ENCODE data around the gene DIABLO. TPM values are rescaled to one million over a fixed set of nuclear protein-coding genes. Genes with fewer than 3 reads are reported as not detected.
"Not testable (repeated sequence)": the region's sequence is repeated elsewhere in the genome, so short reads cannot be mapped to it uniquely, and the experiment has no call there.

The DIABLO gene
- polyA plus RNA-seq, 2 of the 4 experiments (the other 2 are of a cell fraction) = 74.9 to 104 TPM

- H3K4me3 ChIP-seq; POLR2A ChIA-PET; H3K4me1 ChIP-seq; DNase-seq (ENCODE audit: low read depth in 1 of 2, low spot score in 1 of 2); H3K4me2 ChIP-seq; H3K27ac ChIP-seq; H3K9me3 ChIP-seq; ATAC-seq; FAIRE-seq: not testable (repeated sequence)
- WGBS (ENCODE audit: missing lambda C conversion rate) = 91% methylated on average over 4 of the region's 4 CpGs
- CTCF ChIA-PET = interaction anchor here (1.4 kb wide), 1 partner anchor 97 kb away, joined by 3 read pairs; no protein-coding TSS in a partner anchor
These were observed 32.6 kb upstream of the DIABLO start for GRCh38 chr12:122258462-122258861.

- TF ChIP-seq HDAC2 (IDR thresholded peaks at IDR 0.05) (no peak), PBX3 (IDR thresholded peaks at IDR 0.05) (no peak), MYC (IDR thresholded peaks at IDR 0.05; ENCODE audit: borderline replicate concordance, low read length) (no peak), USF2 (IDR thresholded peaks at IDR 0.05) (no peak), HES2 (IDR thresholded peaks at IDR 0.05) (no peak), HOXB13 (CRISPR knock-in tag; IDR thresholded peaks at IDR 0.05; ENCODE audit: low read depth) (no peak), HOXB5 (CRISPR knock-in tag; IDR thresholded peaks at IDR 0.05) (no peak), KDM1A (IDR thresholded peaks at IDR 0.05; ENCODE audit: low read depth) (no peak), BHLHE40 (IDR thresholded peaks at IDR 0.05; ENCODE audit: low read depth, low read length) (no peak), CEBPB (IDR thresholded peaks at IDR 0.05) (no peak), MAFK (IDR thresholded peaks at IDR 0.05; ENCODE audit: partially characterized antibody) (no peak), ATOH8 (CRISPR knock-in tag; IDR thresholded peaks at IDR 0.05; ENCODE audit: low read depth) (no peak), TFCP2L1 (CRISPR knock-in tag; IDR thresholded peaks at IDR 0.05) (no peak), EP300 (IDR thresholded peaks at IDR 0.05) (no peak), SREBF2 (IDR thresholded peaks at IDR 0.05) (no peak)
- no peak overlapping the region for H3K4me2 ChIP-seq
- no peak overlapping the region for H3K4me3 ChIP-seq
- 91% methylated on average over 8 of the region's 8 CpGs for WGBS (ENCODE audit: missing lambda C conversion rate)
- H3K9me3 ChIP-seq = no peaks in the 10 kb centered on the region
- no peak for ATAC-seq
- H3K4me1 ChIP-seq = no peaks in the 10 kb centered on the region
- no peak for FAIRE-seq
- DNase-seq (ENCODE audit: low read depth in 1 of 2, low spot score in 1 of 2) = no peak
- H3K27ac ChIP-seq = no peak overlapping the region
- POLR2A ChIA-PET = no interaction called here
- CTCF ChIA-PET = interaction anchor here (1.5 kb wide), 1 partner anchor 15 kb away, joined by 3 read pairs; no protein-coding TSS in a partner anchor
These were observed 24.7 kb upstream of the DIABLO start for GRCh38 chr12:122250536-122250935.

- CTCF ChIA-PET = interaction anchor here (1.5 kb wide), 1 partner anchor 15 kb away, joined by 3 read pairs; no protein-coding TSS in a partner anchor
- POLR2A ChIA-PET = no interaction called here
- no peak for DNase-seq (ENCODE audit: low read depth in 1 of 2, low spot score in 1 of 2)
- 90% methylated on average over 6 of the region's 6 CpGs for WGBS (ENCODE audit: missing lambda C conversion rate)
- no peak for FAIRE-seq
- Histone ChIP-seq H3K4me3 (no peak overlapping the region), H3K27ac (no peak overlapping the region), H3K9me3 (no peaks in the 10 kb centered on the region), H3K4me1 (no peaks in the 10 kb centered on the region), H3K4me2 (no peak overlapping the region)
- ATAC-seq = no peak
- TF ChIP-seq JUNB (IDR thresholded peaks at IDR 0.05) (no peak), ZNF302 (CRISPR knock-in tag; IDR thresholded peaks at IDR 0.05) (no peak), TFCP2L1 (CRISPR knock-in tag; IDR thresholded peaks at IDR 0.05) (no peak), JUN (IDR thresholded peaks at IDR 0.05) (no peak), MAZ (IDR thresholded peaks at IDR 0.05; ENCODE audit: borderline replicate concordance, low read depth, low read length) (no peak), USF2 (IDR thresholded peaks at IDR 0.05) (no peak), HOXB13 (CRISPR knock-in tag; IDR thresholded peaks at IDR 0.05; ENCODE audit: low read depth) (no peak), HES2 (IDR thresholded peaks at IDR 0.05) (no peak), ZFP36 (IDR thresholded peaks at IDR 0.05; ENCODE audit: borderline replicate concordance, partially characterized antibody) (no peak), SMC3 (IDR thresholded peaks at IDR 0.05) (no peak), FOSL2 (IDR thresholded peaks at IDR 0.05) (no peak), FOSL2 (CRISPR knock-in tag; IDR thresholded peaks at IDR 0.05) (no peak), KDM1A (IDR thresholded peaks at IDR 0.05; ENCODE audit: low read depth) (no peak), CHD4 (IDR thresholded peaks at IDR 0.05; ENCODE audit: borderline replicate concordance) (no peak), FOSB (CRISPR knock-in tag; IDR thresholded peaks at IDR 0.05) (no peak), CEBPB (IDR thresholded peaks at IDR 0.05) (no peak)
These were observed 24.2 kb upstream of the DIABLO start for GRCh38 chr12:122250047-122250446.

All from A549 (cell line).